AG09319 (cell line): ENCODE measurements around the gene TLR1.

Experiments used
- DNase-seq: peaks from one replicate; pipeline ENCODE4 v3.0.0-alpha.2; 2010; ENCODE audit warnings: low read depth; ENCODE audit errors: extremely low read depth
- CTCF ChIP-seq: IDR thresholded peaks from 2 replicates; pipeline ENCODE4 v1.5.1; 2011; ENCODE audit warnings: low read depth, mild to moderate bottlenecking, inconsistent platforms, low read length, moderate library complexity

The TLR1 gene

GRCh38 chr4:38757945-38758600 lies 46.5 kb downstream of the TLR1 start:
- TF ChIP-seq CTCF = no peak
- DNase-seq = no peak

- peak; percentile 96 for DNase-seq
- TF ChIP-seq CTCF = no peak
These were observed 51.4 kb downstream of the TLR1 start for GRCh38 chr4:38752941-38753806.

GRCh38 chr4:38752372-38752940 lies 52.1 kb downstream of the TLR1 start:
- no peak for DNase-seq
- TF ChIP-seq CTCF = no peak

GRCh38 chr4:38751341-38752010 lies 53.1 kb downstream of the TLR1 start:
- no peak for TF ChIP-seq CTCF
- DNase-seq = no peak

- DNase-seq = no peak
- TF ChIP-seq CTCF = no peak
These were observed 55.3 kb downstream of the TLR1 start for GRCh38 chr4:38749336-38749735.

GRCh38 chr4:38747629-38748028 lies 57.0 kb downstream of the TLR1 start:
- DNase-seq = no peak
- no peak for TF ChIP-seq CTCF
